Activated CD4-positive, alpha-beta T cell treated with anti-CD3 and anti-CD28 coated beads for 1 hour (primary cell): Measurements from ENCODE around the gene SPRR2A.
"Not testable (repeated sequence)": the region's sequence is repeated elsewhere in the genome, so short reads cannot be mapped to it uniquely, and the experiment has no call there.

Experiments
- DNase-seq: peaks from one replicate; pipeline ENCODE4 v3.0.0-alpha.2; 2020

The SPRR2A gene

DNA sequence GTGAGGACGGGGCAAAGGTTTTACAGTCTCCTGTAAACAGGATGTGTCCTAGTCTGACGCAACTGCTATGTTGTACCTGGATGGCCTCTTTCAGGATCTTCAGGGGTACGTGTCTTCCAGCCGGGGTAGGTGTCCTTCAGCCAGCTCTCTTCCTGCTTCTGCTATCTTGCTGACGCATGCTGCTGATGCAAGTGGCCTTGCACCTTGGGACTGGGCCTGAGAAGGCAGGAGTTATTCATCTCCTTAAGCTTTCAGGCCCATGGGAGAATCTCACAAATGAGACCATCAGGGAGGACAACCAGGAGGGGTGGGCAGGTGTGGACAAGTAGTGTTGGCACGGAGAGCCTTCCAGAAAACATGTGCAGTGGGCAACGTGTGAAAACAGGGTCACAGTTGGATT lies 34.2 kb downstream of the SPRR2A start:
- no peak for DNase-seq

DNA sequence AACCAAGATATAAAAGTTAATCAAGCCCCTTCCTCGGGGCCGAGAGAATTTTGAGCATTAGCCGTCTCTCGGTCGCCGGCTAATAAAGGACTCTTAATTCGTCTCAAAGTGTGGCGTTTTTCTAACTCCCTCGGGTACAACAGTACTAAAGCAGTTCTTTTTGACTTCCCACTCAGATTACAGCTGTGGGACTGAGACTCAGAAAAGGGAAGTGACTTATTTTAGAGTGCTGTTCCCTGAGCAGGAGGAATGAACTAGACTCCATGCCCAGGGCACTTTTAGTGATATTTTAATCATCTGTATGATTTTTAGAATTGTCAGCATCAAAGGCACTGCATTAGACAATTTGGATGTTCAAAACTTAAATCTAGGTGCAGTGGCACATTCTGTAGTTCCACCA lies 35.0 kb downstream of the SPRR2A start:
- not testable (repeated sequence) for DNase-seq

DNA sequence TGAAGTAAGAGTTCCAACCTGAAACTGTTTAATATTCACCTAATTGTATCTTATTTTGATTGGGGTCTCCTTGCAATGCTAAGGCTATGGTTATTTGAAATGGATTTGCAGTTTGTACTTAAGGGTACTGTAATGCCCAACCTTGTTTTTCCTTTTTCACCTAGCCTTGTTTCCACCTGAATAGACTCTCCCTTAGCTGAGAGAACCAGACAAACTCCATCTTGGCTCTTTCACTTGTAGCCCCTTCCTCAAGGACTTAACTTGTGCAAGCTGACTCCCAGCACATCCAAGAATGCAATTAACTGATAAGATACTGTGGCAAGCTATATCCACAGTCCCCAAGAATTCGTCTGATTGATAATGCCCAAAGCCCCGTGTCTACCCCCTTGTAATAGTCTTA lies 35.5 kb downstream of the SPRR2A start:
- DNase-seq, result not testable (repeated sequence)

DNA sequence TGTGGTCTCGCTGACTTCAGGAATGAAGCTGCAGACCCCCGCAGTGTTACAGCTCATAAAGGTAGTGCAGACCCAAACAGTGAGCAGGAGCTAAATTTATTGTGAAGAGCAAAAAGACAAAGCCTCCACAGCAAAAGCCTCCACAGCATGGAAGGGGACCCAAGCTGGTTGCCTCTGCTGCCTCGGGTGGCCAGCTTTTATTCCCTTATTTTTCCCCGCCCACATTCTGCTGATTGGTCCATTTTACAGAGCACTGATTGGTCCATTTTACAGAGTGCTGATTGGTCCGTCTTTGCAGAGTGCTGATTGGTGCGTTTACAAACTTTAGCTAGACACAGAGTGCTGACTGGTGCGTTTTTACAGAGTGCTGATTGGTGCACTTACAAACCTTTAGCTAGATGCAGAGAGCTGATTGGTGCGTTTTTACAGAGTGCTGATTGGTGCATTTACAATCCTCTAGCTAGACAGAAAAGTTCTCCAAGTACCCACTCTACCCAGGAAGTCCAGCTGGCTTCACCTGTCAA lies 46.0 kb downstream of the SPRR2A start:
- DNase-seq, result not testable (repeated sequence)
